IMR-90 (cell line): Measurements from ENCODE around the gene GRID1. TPM values are rescaled to one million over a fixed set of nuclear protein-coding genes. Genes with fewer than 3 reads are reported as not detected.

Experiments
- ATAC-seq: fragments of 200-7000 bp; cut with Tn5 transposase; 2 replicates; pipeline ENCODE4 v1.9.1; 2020; ENCODE audit warnings: low read depth, mild to moderate bottlenecking, moderate library complexity
- BruUV-seq: library from RNA; stranded (reverse); fragments of 400-500 nt; replicated peaks from 2 replicates; lab custom pipeline; 2021; lab: Mats Ljungman, UMichigan
- CTCF ChIA-PET: fragments of 300-600 bp; formaldehyde crosslinking; extraction: SDS; loops from one replicate; lab custom pipeline; 2021; ENCODE audit warnings: antibody characterized with exemption; lab: Yijun Ruan, JAX
- POLR2A ChIA-PET: fragments of 300-600 bp; sonication (Branson Sonifier 250); formaldehyde crosslinking; loops from one replicate; lab custom pipeline; 2022; ENCODE audit warnings: antibody characterized with exemption; ENCODE audit not compliant: unreplicated experiment; lab: Charles Lee
- DNase-seq: peaks from one replicate; pipeline ENCODE4 v3.0.0; 2013
- H2AFZ ChIP-seq: replicated peaks from 2 replicates; pipeline ENCODE3; 2013; ENCODE audit warnings: low read length, mild to moderate bottlenecking; ENCODE audit not compliant: poor library complexity
- H2AK5ac ChIP-seq: 2 replicates; pipeline ENCODE4 v1.6.1; 2013; ENCODE audit warnings: low read depth, low read length, inconsistent platforms
- H2AK9ac ChIP-seq: replicated peaks from 2 replicates; pipeline ENCODE3; 2013; ENCODE audit warnings: mild to moderate bottlenecking, low read depth, low read length, moderate library complexity; ENCODE audit not compliant: poor library complexity
- H2BK120ac ChIP-seq: 2 replicates; pipeline ENCODE4 v1.6.1; 2013; ENCODE audit warnings: low read depth, low read length, inconsistent platforms
- H2BK15ac ChIP-seq: 3 replicates; pipeline ENCODE4 v1.6.1; 2013; ENCODE audit warnings: low read depth, low read length, inconsistent platforms
- H2BK20ac ChIP-seq: 2 replicates; pipeline ENCODE4 v1.6.1; 2013; ENCODE audit warnings: low read depth, mild to moderate bottlenecking, inconsistent platforms, low read length, moderate library complexity
- H2BK5ac ChIP-seq: 2 replicates; pipeline ENCODE4 v1.6.1; 2013; ENCODE audit warnings: mild to moderate bottlenecking, low read depth, low read length, inconsistent platforms; ENCODE audit not compliant: poor library complexity, severe bottlenecking
- H3K14ac ChIP-seq: replicated peaks from 2 replicates; pipeline ENCODE4 v1.6.1; 2013; ENCODE audit warnings: low read depth, low read length, inconsistent platforms
- H3K18ac ChIP-seq: 2 replicates; pipeline ENCODE4 v1.6.1; 2013; ENCODE audit warnings: low read depth, low read length, control low read depth
- H3K23ac ChIP-seq: 2 replicates; pipeline ENCODE4 v1.6.1; 2013; ENCODE audit warnings: low read depth, low read length, inconsistent platforms
- H3K27ac ChIP-seq: 2 replicates; pipeline ENCODE4 v1.5.1; 2013; ENCODE audit warnings: mild to moderate bottlenecking, control low read depth, low read length; ENCODE audit not compliant: insufficient read depth
- H3K27me3 ChIP-seq: 2 replicates; pipeline ENCODE4 v1.6.1; 2013; ENCODE audit warnings: low read length; ENCODE audit not compliant: control insufficient read depth, insufficient read depth
- H3K36me3 ChIP-seq: 2 replicates; pipeline ENCODE4 v1.6.1; 2013; ENCODE audit warnings: low read length, mixed read lengths; ENCODE audit not compliant: control insufficient read depth, insufficient read depth
- H3K4ac ChIP-seq: 2 replicates; pipeline ENCODE4 v1.6.1; 2013; ENCODE audit warnings: low read depth, low read length, inconsistent platforms
- H3K4me1 ChIP-seq: 2 replicates; pipeline ENCODE4 v1.6.1; 2013; ENCODE audit warnings: low read length, mixed read lengths; ENCODE audit not compliant: control insufficient read depth, insufficient read depth
- H3K4me2 ChIP-seq: 2 replicates; pipeline ENCODE4 v1.6.1; 2013; ENCODE audit warnings: low read depth, mild to moderate bottlenecking, control low read depth, low read length, moderate library complexity
- H3K4me3 ChIP-seq: 2 replicates; pipeline ENCODE4 v1.5.1; 2013; ENCODE audit warnings: low read depth, mild to moderate bottlenecking, control low read depth, low read length, moderate library complexity; ENCODE audit not compliant: insufficient read depth
- H3K56ac ChIP-seq: 2 replicates; pipeline ENCODE4 v1.6.1; 2013; ENCODE audit warnings: low read length, inconsistent platforms; ENCODE audit not compliant: insufficient read depth; ENCODE audit errors: extremely low read depth
- H3K79me1 ChIP-seq, 2 experiments: 2 replicates each; pipeline ENCODE4 v1.6.1; 2013; ENCODE audit warnings: low read length in 2 of 2, inconsistent platforms in 1 of 2, low read depth in 1 of 2
- H3K9ac ChIP-seq: 2 replicates; pipeline ENCODE4 v1.6.1; 2013; ENCODE audit warnings: low read depth, low read length, control low read depth
- H3K9me1 ChIP-seq: 2 replicates; pipeline ENCODE4 v1.6.1; 2013; ENCODE audit warnings: low read length, inconsistent platforms; ENCODE audit not compliant: insufficient read depth
- H3K9me3 ChIP-seq: 2 replicates; pipeline ENCODE4 v1.6.1; 2013; ENCODE audit warnings: low read length; ENCODE audit not compliant: control insufficient read depth, insufficient read depth
- H4K20me1 ChIP-seq: 2 replicates; pipeline ENCODE4 v1.6.1; 2013; ENCODE audit warnings: low read length, inconsistent platforms; ENCODE audit not compliant: insufficient read depth
- H4K5ac ChIP-seq: 2 replicates; pipeline ENCODE4 v1.6.1; 2013; ENCODE audit warnings: mild to moderate bottlenecking, low read depth, low read length, control low read depth
- H4K8ac ChIP-seq, 2 experiments: 2 replicates each; pipeline ENCODE4 v1.6.1; 2013; ENCODE audit warnings: low read depth in 2 of 2, low read length in 2 of 2, control low read depth in 1 of 2, inconsistent platforms in 1 of 2
- H4K91ac ChIP-seq: 2 replicates; pipeline ENCODE4 v1.6.1; 2013; ENCODE audit warnings: low read depth, low read length, inconsistent platforms; ENCODE audit not compliant: insufficient read depth
- NFE2L2 ChIP-seq: fragments of 150-350 bp; IDR thresholded peaks from 2 replicates; pipeline ENCODE4 v1.6.1; 2016; ENCODE audit warnings: low read depth, mild to moderate bottlenecking, low read length
- SMC3 ChIP-seq: fragments of 150-350 bp; IDR thresholded peaks from 2 replicates; pipeline ENCODE4 v1.6.1; 2016; ENCODE audit warnings: low read depth, mild to moderate bottlenecking, antibody characterized with exemption, low read length, moderate library complexity
- WGBS, 2 experiments: methylation state at CpG; one replicate each; pipeline versions ENCODE4 v1.1.5 to v1.1.7; 2013; ENCODE audit warnings: missing lambda C conversion rate in 2 of 2; ENCODE audit not compliant: insufficient read length in 1 of 2; ENCODE audit errors: extremely low coverage in 2 of 2; 5-methylcytosine and 5-hydroxymethylcytosine counted together
- dilution Hi-C: fragments of 300-500 bp; cut with HindIII; formaldehyde crosslinking; loops from one replicate; pipeline ENCODE4 v1.14.3; 2018; ENCODE audit warnings: low sequenced_read_pairs; ENCODE audit not compliant: unreplicated experiment
- in situ Hi-C: fragments of 300-500 bp; cut with MboI; formaldehyde crosslinking; loops from 3 replicates; pipeline ENCODE4 v1.14.3; 2019; ENCODE audit warnings: low sequenced_read_pairs, inconsistent platforms, mixed read lengths
- intact Hi-C: fragments of 100-400 bp; cut with micrococcal nuclease; formaldehyde crosslinking; loops from 2 replicates; pipeline ENCODE4 v1.10.0; 2022
- polyA plus RNA-seq, 3 experiments: library from polyadenylated mRNA; depleted of rRNA; stranded (reverse); fragments of >200 nt; gene quantifications; 2 replicates each; pipeline ENCODE4 v1.2.3, GENCODE V29; 2012; ENCODE audit warnings: low replicate concordance in 1 of 3
- total RNA-seq: library from RNA; depleted of rRNA; stranded (reverse); fragments of >200 nt; gene quantifications from 2 replicates; pipeline ENCODE4 v1.2.3, GENCODE V29; 2012

The GRID1 gene
- total and polyA plus RNA-seq, 2 of the 4 experiments (the other 2 are of a cell fraction), result not detected

DNA sequence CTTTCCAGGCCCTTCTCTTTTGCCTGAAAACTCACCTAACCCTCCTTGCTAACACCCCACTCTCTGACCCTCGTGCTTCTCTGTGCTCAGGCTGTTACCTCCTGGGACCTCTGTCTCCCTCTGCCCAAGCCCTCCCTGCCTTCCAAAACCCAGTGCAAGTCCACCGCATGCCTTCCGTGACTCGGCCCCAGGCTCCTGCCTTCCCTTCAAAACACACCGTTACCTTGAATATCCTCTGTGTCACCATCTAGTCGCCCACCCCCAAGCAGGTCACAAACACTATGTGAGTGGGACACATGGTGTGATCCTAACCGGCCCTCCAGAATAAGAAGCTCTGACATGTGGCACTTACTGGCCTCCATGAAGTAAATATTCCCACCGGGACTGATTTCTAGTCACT, 176.7 kb downstream of the GRID1 start:
- in situ Hi-C loops (loop anchor here (25.0 kb wide), 1 partner anchor 397 kb away; no protein-coding TSS in a partner anchor), intact Hi-C loops (no loop called here), dilution Hi-C loops (no loop called here)
- WGBS, 2 experiments, result 0% methylated on average over 1 of the region's 8 CpGs; no CpG with 5 or more reads in 1 of the 2 experiments
- H2BK15ac ChIP-seq, result no peak overlapping the region
- H3K23ac ChIP-seq, result no peak overlapping the region
- no peaks in the 10 kb centered on the region for H3K79me1 ChIP-seq
- H2AK9ac ChIP-seq, result no peak overlapping the region
- ATAC-seq (no peak), DNase-seq (no peak)
- H3K18ac ChIP-seq, result no peak overlapping the region
- POLR2A ChIA-PET, result no interaction called here
- no peak overlapping the region for H3K14ac ChIP-seq
- no peak overlapping the region for H3K4me3 ChIP-seq
- H3K56ac ChIP-seq, result no peak overlapping the region
- no peak overlapping the region for H3K27ac ChIP-seq
- H2BK20ac ChIP-seq, result no peak overlapping the region
- no peak overlapping the region for H2AFZ ChIP-seq
- no peaks in the 10 kb centered on the region for H3K4me1 ChIP-seq
- H3K4me2 ChIP-seq, result no peak overlapping the region
- H3K27me3 ChIP-seq, result no peaks in the 10 kb centered on the region
- H2BK120ac ChIP-seq, result no peak overlapping the region
- no TSS peak for BruUV-seq
- H4K5ac ChIP-seq, result no peak overlapping the region
- H3K4ac ChIP-seq, result no peak overlapping the region
- CTCF ChIA-PET, result no interaction called here
- H3K9me3 ChIP-seq, result no peaks in the 10 kb centered on the region
- TF ChIP-seq SMC3 (no peak), NFE2L2 (no peak)
- no peak overlapping the region for H4K91ac ChIP-seq
- H3K36me3 ChIP-seq, result no peaks in the 10 kb centered on the region
- H2BK5ac ChIP-seq, result no peak overlapping the region
- H4K20me1 ChIP-seq, result no peaks in the 10 kb centered on the region
- H3K9me1 ChIP-seq, result no peaks in the 10 kb centered on the region
- no peak overlapping the region for H3K9ac ChIP-seq
- no peak overlapping the region for H2AK5ac ChIP-seq
- no peak overlapping the region for H4K8ac ChIP-seq
